Stimulated activated CD4-positive, alpha-beta T cell treated with anti-CD3 and anti-CD28 coated beads, TNF-alpha, amount 100 ng/mL, for 1 hour (primary cell): ENCODE data around the gene NOL6.
A peak's percentile ranks its signal among the peaks of the same experiment; 100 is the strongest.
"Not testable (repeated sequence)": the region's sequence is repeated elsewhere in the genome, so short reads cannot be mapped to it uniquely, and the experiment has no call there.

Experiments
- DNase-seq, 3 donors: peaks; one replicate each; pipeline ENCODE4 v3.0.0-alpha.2; 2020; ENCODE audit warnings: low read depth in 3 of 3, low spot score in 1 of 3

Gene NOL6

GRCh38 chr9:33472171-33472880 is 1.4 kb downstream of the NOL6 start:
- no peak for DNase-seq

GRCh38 chr9:33471361-33471760 is 2.4 kb downstream of the NOL6 start:
- no peak for DNase-seq

GRCh38 chr9:33469891-33470290 is 3.8 kb downstream of the NOL6 start:
- DNase-seq: no peak

GRCh38 chr9:33468797-33469621 is 4.7 kb downstream of the NOL6 start:
- no peak for DNase-seq

GRCh38 chr9:33468215-33468730 is 5.5 kb downstream of the NOL6 start:
- no peak for DNase-seq

- no peak for DNase-seq
These were observed 6.2 kb downstream of the NOL6 start for GRCh38 chr9:33467526-33467925.

GRCh38 chr9:33466565-33467495 is 6.9 kb downstream of the NOL6 start:
- DNase-seq: peak in 2 of 3 donors; percentile 58 to 67

GRCh38 chr9:33465596-33466564 is 7.8 kb downstream of the NOL6 start:
- DNase-seq: no peak

GRCh38 chr9:33465096-33465495 is 8.6 kb downstream of the NOL6 start:
- DNase-seq: no peak

GRCh38 chr9:33464045-33464636 is 9.6 kb downstream of the NOL6 start:
- no peak for DNase-seq

GRCh38 chr9:33463151-33463550 is 10.6 kb downstream of the NOL6 start:
- DNase-seq: no peak

GRCh38 chr9:33461492-33461891 is 12.2 kb downstream of the NOL6 start:
- no peak for DNase-seq

GRCh38 chr9:33460854-33461253 is 12.9 kb downstream of the NOL6 start:
- no peak for DNase-seq

GRCh38 chr9:33459115-33459514 is 14.6 kb downstream of the NOL6 start:
- DNase-seq: no peak

- DNase-seq: peak in 2 of 3 donors; percentile 35 to 45
These were observed 15.3 kb downstream of the NOL6 start for GRCh38 chr9:33458444-33458843.

GRCh38 chr9:33455945-33456344 is 17.8 kb downstream of the NOL6 start:
- no peak for DNase-seq

GRCh38 chr9:33455456-33455855 is 18.3 kb downstream of the NOL6 start:
- not testable (repeated sequence) for DNase-seq

GRCh38 chr9:33454661-33455026 is 19.1 kb downstream of the NOL6 start:
- not testable (repeated sequence) for DNase-seq

GRCh38 chr9:33453999-33454660 is 19.6 kb downstream of the NOL6 start:
- no peak for DNase-seq
